HS-5 (cell line): ENCODE data around the gene FAM83C.

Experiments used
- DNase-seq: peaks from one replicate; pipeline ENCODE4 v3.0.0-alpha.2; 2012; ENCODE audit warnings: low read depth

FAM83C gene

DNA sequence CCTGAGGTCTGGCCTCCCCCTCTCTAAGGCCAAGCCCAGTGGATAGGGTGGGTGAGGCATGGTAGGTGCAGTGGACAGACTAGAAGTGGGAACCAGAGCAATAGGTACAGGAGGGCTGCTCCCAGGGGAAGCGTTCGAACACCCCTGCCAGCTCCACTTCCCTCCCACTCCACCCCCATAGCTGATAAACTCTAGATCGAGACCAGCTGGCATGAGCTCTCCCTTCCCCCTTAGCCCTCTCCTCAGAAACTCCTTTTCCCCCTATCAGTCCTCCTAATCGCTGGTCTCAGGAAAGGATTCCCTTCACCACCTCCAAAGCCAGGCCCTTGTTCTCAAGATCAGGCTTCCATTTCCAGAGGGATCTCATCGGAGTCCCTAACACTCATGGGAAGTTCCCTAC, 6.0 kb upstream of the FAM83C start:
- no peak for DNase-seq

DNA sequence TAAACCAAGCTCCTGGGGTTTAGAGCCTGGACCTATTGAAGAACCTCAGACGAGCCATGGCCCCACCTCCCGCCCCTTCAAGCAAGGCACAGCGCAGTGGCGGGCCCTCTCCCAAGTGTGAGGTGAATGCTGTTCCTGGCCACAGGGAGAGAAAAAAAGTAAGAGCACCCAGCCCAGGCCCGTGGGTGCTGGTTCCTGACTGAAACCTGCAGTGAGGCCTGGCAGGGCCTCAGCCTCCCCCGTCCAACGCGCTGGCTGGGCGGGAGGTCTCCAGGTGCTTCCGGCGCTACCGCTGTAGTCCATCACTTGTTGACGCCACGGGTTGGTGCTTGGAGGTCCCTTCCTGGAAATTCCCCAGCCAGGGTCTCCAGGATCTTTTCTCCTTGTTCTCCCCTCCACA, 5.5 kb upstream of the FAM83C start:
- DNase-seq = no peak

DNA sequence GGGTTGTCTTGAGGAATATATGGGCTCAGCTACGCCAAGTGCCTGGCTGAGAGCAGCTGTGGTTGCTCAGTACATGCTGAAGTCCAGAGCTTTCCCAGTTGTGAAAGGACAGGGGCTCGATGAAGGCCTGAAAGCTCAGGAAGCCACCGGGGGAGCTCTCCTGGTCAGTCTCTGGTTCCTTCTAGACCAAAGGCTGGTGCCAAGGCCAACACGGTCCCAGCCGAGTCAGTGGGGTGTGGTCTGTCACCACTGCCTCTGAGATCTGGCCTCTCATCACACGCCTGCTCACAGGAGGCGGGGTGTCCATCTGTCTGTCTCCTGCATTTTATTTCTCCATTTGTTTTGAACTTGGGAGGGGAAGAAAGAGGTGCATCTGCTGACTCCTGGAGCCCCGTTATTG, 4.9 kb upstream of the FAM83C start:
- DNase-seq = no peak

DNA sequence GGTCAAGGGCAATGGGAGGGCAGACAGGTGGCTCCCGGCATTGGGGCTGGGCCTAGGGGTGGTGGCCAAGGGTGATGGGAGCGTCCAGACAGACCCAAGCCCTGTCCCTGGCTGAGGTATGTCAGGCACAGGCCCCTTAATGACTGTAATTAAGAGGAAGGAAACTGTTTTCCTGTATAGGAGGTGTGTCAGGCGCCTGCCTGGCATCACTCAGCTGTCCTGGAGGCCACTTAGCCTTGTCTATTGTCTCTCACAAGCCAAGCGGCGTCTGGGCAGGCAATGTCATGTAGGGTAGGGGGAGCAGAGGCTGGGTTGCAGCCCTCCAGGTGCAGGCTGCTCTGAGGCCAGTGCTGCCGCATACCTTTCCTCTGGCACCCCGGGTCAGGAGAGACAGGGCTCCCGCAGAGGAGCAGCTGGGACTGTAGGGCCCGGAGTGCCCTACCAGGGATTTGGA, 3.9 kb upstream of the FAM83C start:
- DNase-seq = no peak

DNA sequence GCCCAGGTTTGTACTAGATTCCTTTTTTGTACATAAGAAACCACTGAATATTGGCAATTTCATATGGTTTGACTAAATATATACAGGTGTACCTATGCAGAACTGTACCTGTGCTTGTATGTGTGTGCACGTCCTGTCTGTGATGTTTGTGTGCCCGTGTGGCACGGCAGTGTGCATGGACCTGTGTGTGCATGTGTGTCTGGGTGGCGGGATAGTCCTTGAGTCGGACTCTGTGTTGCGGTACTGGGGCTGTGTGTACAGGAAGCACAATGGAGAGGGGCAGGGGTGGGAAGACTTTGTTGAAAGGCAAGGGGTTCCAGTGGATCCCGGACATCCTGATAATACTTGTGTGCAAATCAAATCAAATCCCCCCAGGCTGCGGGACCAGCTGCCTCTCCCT, 3.4 kb upstream of the FAM83C start:
- DNase-seq = no peak

DNA sequence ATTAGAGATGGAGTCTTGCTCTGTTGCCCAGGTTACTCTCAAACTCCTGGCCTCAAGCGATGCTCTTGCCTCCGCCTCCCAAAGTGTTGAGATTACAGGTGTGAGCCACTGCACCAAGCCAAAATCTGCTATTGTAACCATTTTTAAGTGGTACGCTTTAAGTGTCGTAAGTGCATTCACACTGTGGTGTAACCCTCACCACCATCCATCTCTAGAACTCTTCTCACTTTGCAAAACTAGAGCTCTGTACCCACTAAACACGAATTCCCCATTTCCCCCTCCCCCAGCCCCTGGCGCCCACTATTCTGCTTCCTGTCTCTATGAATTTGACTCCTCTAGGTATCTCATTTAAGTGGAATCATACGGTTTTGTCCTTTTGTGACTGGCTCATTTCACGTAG, 2.8 kb upstream of the FAM83C start:
- no peak for DNase-seq

DNA sequence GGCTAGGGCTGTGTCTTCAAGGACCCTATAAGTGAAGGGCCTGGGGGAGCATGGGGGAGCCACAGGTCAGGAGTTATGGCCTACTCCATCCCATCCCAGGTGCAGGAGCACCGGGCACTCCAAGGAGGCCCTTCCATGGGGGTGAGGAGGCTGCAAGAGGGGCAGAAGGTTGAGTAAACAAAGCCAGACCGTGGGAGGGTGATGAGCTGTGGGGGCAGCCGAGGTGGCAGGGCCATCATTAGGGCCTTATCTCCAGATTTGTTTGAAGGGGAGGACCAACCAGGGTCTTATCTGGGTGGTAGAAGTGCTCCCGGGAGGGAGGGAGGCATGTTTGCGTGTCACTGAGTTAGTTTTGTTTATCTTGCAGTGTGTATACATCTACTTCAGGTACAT, 2.1 kb upstream of the FAM83C start:
- no peak for DNase-seq

DNA sequence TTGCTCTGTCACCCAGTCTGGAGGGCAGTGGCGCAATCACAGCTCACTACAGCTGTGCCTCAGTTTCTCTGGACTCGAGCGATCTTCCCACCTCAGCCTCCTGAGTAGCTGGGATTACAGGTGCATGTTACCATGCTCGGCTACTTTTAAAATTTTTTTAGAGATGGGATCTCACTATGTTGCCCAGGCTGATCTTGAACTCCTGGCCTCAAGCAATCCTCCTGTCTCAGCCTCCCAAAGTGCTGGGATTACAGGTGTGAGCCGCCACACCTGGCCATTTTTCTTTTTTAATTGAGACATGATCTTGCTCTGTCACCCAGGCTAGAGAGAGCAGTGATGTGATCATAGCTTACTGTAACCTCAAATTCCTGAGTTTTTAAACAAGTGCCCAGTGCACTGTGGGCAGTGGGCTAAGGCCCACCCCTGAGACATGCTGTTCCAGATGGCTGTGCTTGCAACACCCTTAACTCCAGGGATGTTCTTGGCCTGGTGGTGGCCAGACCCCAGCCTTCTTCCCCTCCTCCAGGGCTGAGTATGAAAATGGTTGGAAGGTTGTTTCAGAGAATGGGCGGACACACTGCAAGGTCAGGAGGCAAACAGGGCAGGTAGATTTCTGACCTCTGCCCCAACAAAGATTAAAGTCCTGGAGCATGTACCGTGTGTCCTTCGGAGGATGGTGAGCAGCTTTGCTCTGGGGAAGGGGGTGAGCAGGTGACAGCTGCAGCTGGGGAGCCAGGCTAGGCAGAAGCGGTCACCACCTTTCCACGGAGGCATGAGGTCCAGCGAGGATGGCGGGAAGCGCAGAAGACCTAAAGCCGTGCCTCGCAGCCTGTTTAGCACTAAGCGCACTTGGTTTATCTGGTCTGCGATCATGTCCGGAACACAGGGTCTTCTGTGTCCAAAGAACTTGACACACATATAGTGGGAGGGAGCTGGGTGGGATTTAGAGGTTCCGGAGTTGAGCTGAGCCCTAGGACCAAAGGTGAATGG, 1.4 kb upstream of the FAM83C start:
- DNase-seq = no peak

DNA sequence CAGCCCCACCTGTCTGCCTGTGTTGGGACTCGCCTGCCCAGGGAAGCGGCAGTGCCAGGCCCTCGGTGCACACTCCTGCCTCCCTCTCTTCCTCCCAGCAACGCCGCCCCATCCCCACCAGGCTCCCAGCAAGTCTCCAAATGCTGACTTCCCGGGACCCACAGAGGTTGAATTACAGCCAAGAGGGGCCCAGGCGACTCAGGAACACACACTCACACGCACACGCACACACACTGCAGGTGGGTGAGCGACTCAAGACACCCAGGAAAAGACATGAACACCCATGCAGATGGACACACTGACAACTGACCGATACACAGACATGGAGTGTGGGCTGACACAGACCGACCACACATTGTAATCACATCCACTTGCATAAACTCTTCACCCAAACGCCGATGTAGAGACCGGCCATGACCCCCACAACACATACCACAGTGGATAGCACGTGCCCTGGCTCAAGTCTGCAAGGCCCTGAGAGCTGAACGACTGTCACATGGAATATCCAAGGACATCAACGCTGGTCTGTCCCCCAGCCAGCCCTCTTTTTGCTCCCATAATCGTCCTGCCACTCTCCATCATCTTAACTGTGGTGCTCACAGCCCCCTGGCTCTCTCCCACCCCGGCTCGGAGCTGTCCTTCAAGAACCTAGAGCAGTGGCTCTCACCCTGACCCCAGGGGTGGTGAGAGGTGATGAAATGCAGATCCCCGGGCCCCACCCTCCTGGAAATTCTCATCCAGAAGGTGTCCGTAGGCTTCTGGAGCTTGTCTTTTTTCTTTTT, 470 bp upstream of the FAM83C start:
- no peak for DNase-seq

DNA sequence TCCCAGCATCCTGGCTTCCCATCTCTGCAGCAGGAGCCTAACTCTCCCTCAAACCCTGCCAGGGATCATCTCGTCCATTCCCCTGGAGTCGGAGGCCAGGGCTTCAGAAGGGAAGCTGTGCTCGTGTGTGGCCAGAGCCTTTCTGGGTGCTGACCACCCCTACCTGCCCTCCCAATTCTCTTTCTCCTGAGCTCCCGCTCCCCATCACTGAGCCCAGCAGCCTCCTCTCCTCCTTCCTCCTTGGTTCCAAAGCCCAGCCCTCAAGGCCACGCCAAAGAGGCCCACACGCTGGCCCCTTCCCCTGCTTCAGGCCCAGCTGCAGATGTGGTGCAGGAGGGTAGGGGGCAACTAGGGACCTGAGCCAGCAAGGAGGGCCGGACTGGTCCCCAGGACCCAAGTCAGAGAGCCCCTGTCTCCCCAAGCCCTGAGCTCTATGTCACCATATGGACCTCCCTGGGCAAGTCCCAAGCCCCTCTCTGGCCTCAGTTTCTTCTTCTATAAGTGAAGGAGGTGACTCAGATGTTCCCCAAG, 1.3 kb downstream of the FAM83C start:
- DNase-seq = no peak

DNA sequence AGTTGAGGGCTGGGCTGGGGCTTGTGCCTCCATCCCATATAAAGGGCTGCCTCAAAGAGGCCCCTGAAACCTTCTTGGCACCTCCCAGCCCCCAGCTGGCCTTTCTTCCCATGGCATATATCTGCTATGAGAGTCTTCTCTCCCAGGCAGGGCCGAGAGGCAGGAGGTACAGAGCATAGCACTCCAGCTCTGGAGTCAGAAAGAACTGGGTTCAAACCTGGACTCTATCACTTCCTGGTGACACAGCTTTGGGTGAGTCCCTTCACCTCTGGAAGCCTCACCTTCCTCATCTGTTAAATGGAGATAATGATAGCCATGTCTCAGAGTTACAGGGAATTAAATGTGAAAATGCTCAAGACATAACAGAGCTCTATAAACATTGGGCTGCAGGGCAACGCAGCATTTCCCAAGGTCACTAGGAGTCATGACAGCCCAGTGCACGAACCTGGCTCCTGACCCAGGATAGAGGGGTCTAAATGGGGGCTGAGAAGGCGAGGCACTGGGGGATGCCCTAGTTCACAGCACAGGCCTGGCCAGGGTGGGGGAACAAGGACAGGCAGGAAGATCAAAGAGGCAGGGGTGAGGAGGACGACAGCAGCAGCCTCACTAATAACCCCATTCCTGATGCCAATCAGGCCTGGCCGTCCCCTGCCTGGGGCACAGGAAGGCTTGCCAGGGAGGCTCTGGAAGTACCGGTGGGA, 1.9 kb downstream of the FAM83C start:
- DNase-seq = no peak

DNA sequence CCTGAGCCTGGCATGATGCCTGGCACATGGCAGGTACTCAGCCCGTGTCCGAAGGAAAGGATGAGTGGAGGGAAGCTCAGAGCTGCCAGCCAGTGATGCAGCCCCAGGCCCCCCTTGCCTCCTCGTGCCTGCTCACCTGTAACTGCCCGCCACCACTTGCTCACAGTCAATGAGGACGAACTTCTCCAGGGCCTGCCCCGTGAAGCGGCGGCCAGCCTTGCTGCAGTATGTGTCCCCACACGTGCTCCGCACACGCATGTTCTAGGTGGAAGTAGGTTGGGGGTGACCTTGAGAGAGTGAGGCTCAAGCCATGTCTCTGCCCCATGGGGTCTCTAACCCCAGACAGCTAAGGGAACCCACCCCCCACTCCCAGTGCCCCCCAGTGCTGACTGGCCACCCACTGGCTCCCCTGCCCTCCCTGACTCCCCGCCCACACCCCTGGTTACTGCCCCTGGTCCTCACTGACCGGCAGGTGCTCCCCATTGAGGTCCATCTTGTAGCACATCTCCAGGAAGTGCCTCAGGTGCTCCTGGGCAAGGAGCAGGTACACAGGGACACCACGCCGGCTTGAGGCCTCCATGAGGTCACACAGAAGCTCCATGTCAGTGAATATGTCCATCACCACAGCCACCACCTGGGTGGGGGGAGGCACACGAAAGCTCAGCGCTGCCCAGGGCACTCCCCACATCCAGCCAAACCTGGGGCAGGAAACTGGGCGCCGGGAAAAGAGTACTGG, 3.7 kb downstream of the FAM83C start:
- DNase-seq = no peak

DNA sequence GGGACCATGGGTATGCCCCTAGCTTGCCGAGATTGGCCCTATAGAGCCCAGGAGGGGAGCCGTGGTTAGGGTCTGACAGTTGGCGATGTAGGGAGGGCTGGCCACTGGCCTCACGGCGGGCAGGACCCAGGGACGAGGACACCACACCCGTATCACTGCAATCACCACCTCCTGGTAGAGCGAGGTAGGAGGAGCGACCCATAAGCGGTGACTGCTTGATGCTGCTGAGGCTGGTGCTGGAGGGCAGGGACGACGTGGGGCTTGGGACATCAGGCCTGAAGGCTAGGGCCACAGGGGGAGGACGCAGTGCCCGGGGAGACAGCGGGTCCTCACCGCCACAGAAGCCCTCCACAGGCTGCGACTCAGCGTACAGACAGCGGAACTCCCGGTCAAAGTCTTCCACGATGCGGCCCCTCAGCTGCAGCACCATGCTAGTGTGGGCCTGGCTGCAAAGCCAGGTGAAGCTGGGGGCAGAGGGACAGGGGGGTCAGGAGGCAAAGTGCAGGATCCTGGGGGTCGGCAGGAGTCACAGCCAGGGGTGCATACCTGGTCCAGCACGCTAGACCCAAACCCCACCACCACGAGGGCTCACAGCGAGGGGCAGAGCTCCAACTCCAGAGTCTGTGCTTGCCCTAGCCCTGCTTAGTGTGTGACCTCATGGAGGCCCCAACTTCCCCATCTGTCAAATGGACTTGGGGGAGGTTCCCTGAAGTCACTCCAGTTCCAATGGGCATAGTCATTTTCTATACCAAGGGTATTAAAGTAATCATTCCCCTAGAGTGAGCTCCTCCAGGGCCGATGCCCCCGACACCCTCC, 4.5 kb downstream of the FAM83C start:
- DNase-seq = no peak

DNA sequence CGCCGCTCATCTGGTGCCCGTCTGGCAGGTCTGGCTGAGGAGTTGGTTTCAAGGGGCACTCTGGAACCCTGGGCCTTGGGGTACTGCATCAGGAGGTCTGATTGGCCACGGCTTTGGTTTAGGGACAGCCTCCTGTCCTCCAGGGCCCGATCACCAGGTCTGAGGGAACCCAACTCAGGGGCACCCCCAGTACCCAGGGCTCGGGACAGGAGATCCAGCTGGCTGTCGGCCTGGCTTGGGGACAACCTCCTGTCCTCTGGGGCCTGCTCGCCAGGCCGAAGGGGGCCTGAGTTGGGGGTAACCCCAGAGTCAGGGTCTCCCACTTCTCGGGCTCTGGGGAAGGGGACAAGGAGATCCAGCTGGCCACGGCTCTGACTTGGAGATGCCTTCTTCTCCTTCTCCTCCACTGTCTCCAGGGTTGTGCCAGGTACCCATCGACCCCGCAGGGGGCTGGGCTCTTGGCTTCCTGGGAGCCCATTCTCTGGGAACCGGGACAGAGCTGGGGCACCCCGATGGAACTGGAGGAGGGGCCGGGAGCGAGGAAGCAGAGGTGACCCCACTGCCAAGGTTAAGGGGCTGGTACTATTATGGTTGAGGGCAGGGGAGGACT, 5.2 kb downstream of the FAM83C start:
- no peak for DNase-seq

DNA sequence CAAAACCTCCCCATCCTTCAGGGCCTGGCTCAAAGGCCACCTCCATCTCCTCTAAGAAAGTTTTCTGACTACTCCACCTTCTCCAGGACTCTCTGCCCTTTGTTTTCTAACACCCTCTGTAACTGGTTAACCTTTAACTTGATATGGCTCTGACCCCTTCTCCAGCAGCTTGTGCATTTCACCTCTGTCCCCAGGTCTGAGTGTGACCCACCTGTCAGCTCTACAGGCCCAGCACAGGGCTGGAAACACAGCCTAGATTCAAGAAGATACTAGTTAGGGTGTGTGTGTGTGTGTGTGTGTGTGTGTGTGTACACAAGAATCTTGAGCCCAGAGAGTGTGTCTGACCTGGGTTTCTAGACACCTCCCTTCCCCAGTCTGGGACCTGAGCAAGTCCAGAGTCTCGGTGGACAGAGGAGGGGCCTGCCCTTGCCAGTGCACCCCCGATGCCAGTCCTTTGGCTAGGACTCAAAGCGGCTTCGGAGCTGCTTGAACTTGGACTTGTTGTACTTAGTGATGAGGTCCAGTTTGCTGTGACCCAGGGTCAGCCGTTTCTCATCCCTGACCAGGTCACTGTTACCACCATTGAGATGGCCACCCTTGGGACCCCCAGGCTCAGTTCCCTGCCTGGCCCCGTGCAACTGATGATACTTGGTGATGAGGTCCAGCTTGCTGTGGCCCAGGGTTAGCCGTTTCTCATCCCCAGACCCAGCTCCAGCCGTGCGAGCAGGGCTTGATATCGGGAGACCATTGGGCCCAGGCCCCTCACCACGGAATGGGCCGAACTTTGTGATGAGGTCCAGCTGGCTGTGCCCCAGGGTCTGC, 5.9 kb downstream of the FAM83C start:
- DNase-seq = no peak

DNA sequence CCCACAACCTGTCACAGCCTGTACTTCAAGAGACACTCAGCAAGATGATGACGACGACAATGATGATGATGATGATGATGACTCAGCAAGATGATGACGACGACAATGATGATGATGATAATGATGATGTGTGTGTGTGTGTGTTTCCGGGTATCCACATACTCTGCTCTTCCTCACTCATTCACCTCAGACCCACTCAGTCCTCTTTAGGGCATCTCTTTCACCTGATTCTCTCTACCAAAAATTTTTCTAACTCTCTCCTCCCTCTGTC, 6.5 kb downstream of the FAM83C start:
- DNase-seq = no peak

DNA sequence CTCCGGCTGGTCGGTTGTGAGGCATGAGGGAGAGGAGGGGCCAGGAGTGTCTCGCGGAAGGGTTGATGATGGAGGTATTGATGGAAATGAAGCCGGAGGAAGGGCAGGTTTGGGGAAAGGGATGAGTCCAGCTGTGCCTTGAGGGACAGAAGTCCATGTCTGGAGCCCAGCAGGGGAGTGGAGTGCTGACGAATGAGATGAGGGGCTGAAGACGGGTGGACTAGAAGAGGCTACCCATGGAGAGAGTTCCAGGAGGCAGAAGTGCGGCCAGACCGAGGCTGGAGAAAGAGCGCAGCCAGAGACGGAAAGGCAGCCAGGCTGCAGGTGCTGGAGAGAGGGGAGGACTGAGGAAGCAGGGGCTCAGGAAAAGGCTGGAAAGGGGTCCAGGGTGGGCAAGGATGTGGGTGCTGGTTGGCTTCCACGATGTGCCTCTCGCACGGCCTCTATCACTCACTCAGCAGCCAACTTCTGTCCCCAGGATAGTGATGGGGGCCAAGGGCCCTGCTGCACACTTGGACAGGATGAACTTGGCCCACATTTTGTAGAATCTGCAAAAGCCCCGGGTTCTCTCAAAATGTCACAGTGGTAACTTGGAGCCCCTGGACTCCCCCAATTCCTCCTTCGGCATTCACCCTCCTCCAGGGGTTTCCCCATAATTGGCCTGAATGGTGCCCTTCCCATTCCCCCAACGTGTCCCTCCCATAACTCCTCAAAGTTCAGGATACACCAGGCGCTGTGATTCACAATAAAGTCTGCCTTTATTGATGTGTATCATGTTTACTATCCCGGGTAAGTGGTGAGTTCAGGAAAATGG, 7.0 kb downstream of the FAM83C start:
- no peak for DNase-seq

DNA sequence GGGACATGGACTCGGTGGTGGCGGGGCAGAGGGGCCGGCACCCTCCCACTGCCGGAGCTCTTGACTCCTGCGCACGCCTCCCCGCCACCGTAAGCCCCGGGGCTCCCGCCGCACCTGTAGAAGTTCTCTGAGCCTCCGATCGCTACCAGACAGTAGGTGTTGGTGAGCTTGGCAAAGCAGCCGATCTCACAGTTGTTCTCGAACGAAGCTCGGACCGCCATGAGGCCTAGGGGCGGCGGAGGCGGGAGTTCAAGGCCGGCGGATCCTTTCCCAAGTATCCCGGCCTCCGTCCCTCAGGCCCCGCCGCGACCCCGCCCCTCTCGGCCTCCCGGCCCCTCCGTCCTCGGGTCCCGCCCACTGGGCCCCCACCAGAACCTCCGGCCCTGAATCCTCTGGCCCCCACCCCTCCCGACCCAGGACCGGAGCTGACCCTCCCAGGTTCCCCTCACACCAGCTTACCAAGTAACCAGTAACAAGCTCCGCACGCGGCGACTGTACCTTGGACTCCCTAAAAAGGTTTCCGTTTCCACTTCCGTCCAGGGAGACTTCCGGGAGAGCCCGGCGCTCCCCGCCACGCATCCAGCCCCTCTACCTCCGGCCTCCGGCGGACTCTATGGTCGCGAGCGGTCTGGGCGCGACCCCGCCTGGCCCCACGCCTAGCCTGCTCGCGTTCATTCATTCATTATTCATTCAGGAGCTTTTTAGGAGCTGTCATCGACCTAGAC, 7.8 kb downstream of the FAM83C start, which contains the start of gene EIF6:
Gene EIF6 (minus strand): TSS at position 506 of the 725 bp plus-strand sequence. CDS start 285 bp downstream, at position 221.
- no peak for DNase-seq
